Mesendoderm (in vitro differentiated cells): Measurements from ENCODE around the gene TXNDC11.

Experiments used
- DNase-seq: peaks from one replicate; pipeline ENCODE4 v3.0.0; 2013
- H2AK5ac ChIP-seq: 2 replicates; pipeline ENCODE4 v1.6.1; 2013; ENCODE audit warnings: low read length, inconsistent platforms
- H2BK120ac ChIP-seq: 2 replicates; pipeline ENCODE4 v1.6.1; 2013; ENCODE audit warnings: low read depth, mild to moderate bottlenecking, low read length, moderate library complexity, mixed read lengths
- H2BK15ac ChIP-seq: replicated peaks from 2 replicates; pipeline ENCODE4 v1.6.1; 2013; ENCODE audit warnings: low read depth, mild to moderate bottlenecking, moderate library complexity
- H2BK5ac ChIP-seq: 2 replicates; pipeline ENCODE4 v1.6.1; 2013; ENCODE audit warnings: low read length, inconsistent platforms
- H3K18ac ChIP-seq: 2 replicates; pipeline ENCODE4 v1.6.1; 2013; ENCODE audit warnings: mild to moderate bottlenecking, low read length, mixed read lengths
- H3K23ac ChIP-seq: one replicate; pipeline ENCODE4 v1.6.1; 2013; ENCODE audit warnings: low read length
- H3K27ac ChIP-seq: 2 replicates; pipeline ENCODE4 v1.5.1; 2013; ENCODE audit warnings: low read depth, mild to moderate bottlenecking, inconsistent platforms, low read length, moderate library complexity
- H3K27me3 ChIP-seq: 2 replicates; pipeline ENCODE4 v1.6.1; 2013; ENCODE audit warnings: low read length, control low read depth, mild to moderate bottlenecking, inconsistent platforms; ENCODE audit not compliant: insufficient read depth, poor library complexity
- H3K36me3 ChIP-seq: 2 replicates; pipeline ENCODE4 v1.6.1; 2013; ENCODE audit warnings: low read length, inconsistent platforms; ENCODE audit not compliant: control insufficient read depth, insufficient read depth
- H3K4ac ChIP-seq: one replicate; pipeline ENCODE4 v1.6.1; 2013; ENCODE audit warnings: low read depth, mild to moderate bottlenecking, low read length, moderate library complexity
- H3K4me1 ChIP-seq: 2 replicates; pipeline ENCODE4 v1.6.1; 2013; ENCODE audit warnings: low read depth, low read length, inconsistent platforms; ENCODE audit not compliant: control insufficient read depth
- H3K4me2 ChIP-seq: 2 replicates; pipeline ENCODE4 v1.6.1; 2013; ENCODE audit warnings: low read length
- H3K4me3 ChIP-seq: 2 replicates; pipeline ENCODE4 v1.5.1; 2013; ENCODE audit warnings: mild to moderate bottlenecking, low read length
- H3K56ac ChIP-seq: one replicate; pipeline ENCODE4 v1.6.1; 2013; ENCODE audit warnings: low read length
- H3K79me1 ChIP-seq: 2 replicates; pipeline ENCODE4 v1.6.1; 2013; ENCODE audit warnings: low read length, inconsistent platforms
- H3K79me2 ChIP-seq: 2 replicates; pipeline ENCODE4 v1.6.1; 2013; ENCODE audit warnings: mild to moderate bottlenecking, low read length; ENCODE audit not compliant: control insufficient read depth, insufficient read depth
- H3K9ac ChIP-seq: 2 replicates; pipeline ENCODE4 v1.6.1; 2013; ENCODE audit warnings: low read length, inconsistent platforms
- H4K5ac ChIP-seq: one replicate; pipeline ENCODE4 v1.6.1; 2013; ENCODE audit warnings: low read length
- H4K8ac ChIP-seq: one replicate; pipeline ENCODE4 v1.6.1; 2013; ENCODE audit warnings: low read depth, mild to moderate bottlenecking, control low read depth, low read length, moderate library complexity
- WGBS: extraction: QIAGEN DNeasy Blood & Tissue Kit; methylation state at CpG from one replicate; pipeline ENCODE4 v1.1.7; 2013; ENCODE audit warnings: low lambda C conversion rate, missing lambda C conversion rate; ENCODE audit not compliant: insufficient coverage; ENCODE audit errors: extremely low coverage; 5-methylcytosine and 5-hydroxymethylcytosine counted together

TXNDC11 gene

GRCh38 chr16:11784038-11784369 is 41.3 kb upstream of the TXNDC11 start:
- no peak for DNase-seq
- Histone ChIP-seq H3K23ac (no peak overlapping the region), H2AK5ac (no peak overlapping the region), H3K4me2 (no peak overlapping the region), H3K4me3 (no peak overlapping the region), H2BK120ac (no peak overlapping the region), H3K56ac (no peak overlapping the region), H3K4me1 (peaks cover 2% of the 10 kb centered on the region), H3K18ac (no peak overlapping the region), H3K79me1 (peaks cover 18% of the 10 kb centered on the region), H4K8ac (no peak overlapping the region), H3K36me3 (no peaks in the 10 kb centered on the region), H3K4ac (no peak overlapping the region), H2BK15ac (no peak overlapping the region), H3K79me2 (peaks cover 32% of the 10 kb centered on the region), H4K5ac (no peak overlapping the region), H2BK5ac (no peak overlapping the region), H3K27ac (no peak overlapping the region), H3K27me3 (no peaks in the 10 kb centered on the region), H3K9ac (no peak overlapping the region)

GRCh38 chr16:11783319-11784037 is 40.8 kb upstream of the TXNDC11 start:
- no peak for DNase-seq
- Histone ChIP-seq H3K79me2 (peaks cover 29% of the 10 kb centered on the region), H2AK5ac (no peak overlapping the region), H3K23ac (no peak overlapping the region), H3K9ac (no peak overlapping the region), H2BK120ac (no peak overlapping the region), H4K8ac (no peak overlapping the region), H3K36me3 (no peaks in the 10 kb centered on the region), H2BK15ac (no peak overlapping the region), H2BK5ac (no peak overlapping the region), H3K27ac (no peak overlapping the region), H3K27me3 (no peaks in the 10 kb centered on the region), H3K4me2 (no peak overlapping the region), H3K4ac (no peak overlapping the region), H3K4me3 (no peak overlapping the region), H4K5ac (no peak overlapping the region), H3K4me1 (peaks cover 2% of the 10 kb centered on the region), H3K56ac (no peak overlapping the region), H3K79me1 (peaks cover 15% of the 10 kb centered on the region), H3K18ac (no peak overlapping the region)
- WGBS = no CpG with 5 or more reads among the region's 5 CpGs

- no peak overlapping the region for H3K4me2 ChIP-seq
- no peak overlapping the region for H3K23ac ChIP-seq
- no peak overlapping the region for H2BK5ac ChIP-seq
- no peak overlapping the region for H3K4ac ChIP-seq
- no peak overlapping the region for H3K56ac ChIP-seq
- H3K18ac ChIP-seq = no peak overlapping the region
- H4K8ac ChIP-seq = no peak overlapping the region
- H3K27ac ChIP-seq = no peak overlapping the region
- H4K5ac ChIP-seq = no peak overlapping the region
- no peak overlapping the region for H2BK120ac ChIP-seq
- no CpG with 5 or more reads among the region's 5 CpGs for WGBS
- no peaks in the 10 kb centered on the region for H3K36me3 ChIP-seq
- H3K4me1 ChIP-seq = peaks cover 2% of the 10 kb centered on the region
- DNase-seq = no peak
- H2BK15ac ChIP-seq = no peak overlapping the region
- no peak overlapping the region for H3K4me3 ChIP-seq
- H3K79me2 ChIP-seq = peaks cover 18% of the 10 kb centered on the region
- peaks cover 10% of the 10 kb centered on the region for H3K79me1 ChIP-seq
- no peaks in the 10 kb centered on the region for H3K27me3 ChIP-seq
- H3K9ac ChIP-seq = no peak overlapping the region
- no peak overlapping the region for H2AK5ac ChIP-seq
Measured at GRCh38 chr16:11781773-11782172, 39.1 kb upstream of the TXNDC11 start.

- Histone ChIP-seq H3K4me2 (no peak overlapping the region), H3K56ac (no peak overlapping the region), H3K4ac (no peak overlapping the region), H3K4me1 (peaks cover 2% of the 10 kb centered on the region), H2AK5ac (no peak overlapping the region), H3K27ac (no peak overlapping the region), H2BK15ac (no peak overlapping the region), H3K4me3 (no peak overlapping the region), H2BK120ac (no peak overlapping the region), H3K18ac (no peak overlapping the region), H3K79me2 (peaks cover 15% of the 10 kb centered on the region), H4K5ac (no peak overlapping the region), H3K9ac (no peak overlapping the region), H3K23ac (no peak overlapping the region), H3K36me3 (no peaks in the 10 kb centered on the region), H2BK5ac (no peak overlapping the region), H3K79me1 (peaks cover 9% of the 10 kb centered on the region), H3K27me3 (no peaks in the 10 kb centered on the region), H4K8ac (no peak overlapping the region)
- no peak for DNase-seq
- WGBS = no CpG with 5 or more reads among the region's 4 CpGs
Measured at GRCh38 chr16:11780991-11781680, 38.5 kb upstream of the TXNDC11 start.

GRCh38 chr16:11779074-11779473 is 36.4 kb upstream of the TXNDC11 start:
- no peak overlapping the region for H4K5ac ChIP-seq
- H3K4me3 ChIP-seq = no peak overlapping the region
- H3K79me2 ChIP-seq = peaks cover 12% of the 10 kb centered on the region
- H3K79me1 ChIP-seq = peaks cover 9% of the 10 kb centered on the region
- H3K4me2 ChIP-seq = no peak overlapping the region
- no peak overlapping the region for H2BK15ac ChIP-seq
- no peak overlapping the region for H3K18ac ChIP-seq
- H3K9ac ChIP-seq = no peak overlapping the region
- no peak for DNase-seq
- no peak overlapping the region for H2AK5ac ChIP-seq
- H2BK120ac ChIP-seq = no peak overlapping the region
- H3K4ac ChIP-seq = no peak overlapping the region
- H3K27me3 ChIP-seq = no peaks in the 10 kb centered on the region
- 100% methylated on average over 1 of the region's 7 CpGs for WGBS
- no peak overlapping the region for H3K56ac ChIP-seq
- H3K36me3 ChIP-seq = peaks cover 2% of the 10 kb centered on the region
- no peak overlapping the region for H2BK5ac ChIP-seq
- H3K27ac ChIP-seq = no peak overlapping the region
- H3K4me1 ChIP-seq = peaks cover 2% of the 10 kb centered on the region
- no peak overlapping the region for H4K8ac ChIP-seq
- H3K23ac ChIP-seq = no peak overlapping the region
